Pancreas (tissue), 10 donors: ENCODE measurements around the gene KCNH1. TPM values are rescaled to one million over a fixed set of nuclear protein-coding genes. Genes with fewer than 3 reads are reported as not detected.

Experiments
- ATAC-seq, 4 donors: fragments of 200-7000 bp; cut with Tn5 transposase; one replicate each; pipeline versions ENCODE4 v1.8.0 to v1.9.1; 2020; ENCODE audit warnings: mild to moderate bottlenecking in 4 of 4, moderate library complexity in 4 of 4
- DNase-seq, 6 donors: peaks; one replicate each; pipeline ENCODE4 v3.0.0-alpha.2; 2020
- FAIRE-seq: peaks from 2 replicates; lab custom pipeline; 2012; peaks lifted over from hg19 to GRCh38; lab: Jason Lieb, UNC
- H3K27ac ChIP-seq, 4 donors: fragments of 200-600 bp; sonication (generic); 1 replicate in 3 of 4; 2 replicates in 1 of 4; pipeline versions ENCODE4 v1.5.0 to v1.8.0; 2020
- H3K27me3 ChIP-seq, 4 donors: fragments of 200-600 bp; one replicate each; pipeline ENCODE4 v1.8.0; 2021
- H3K36me3 ChIP-seq, 3 donors: fragments of 200-600 bp; sonication (generic) in 1 of 3; one replicate each; pipeline versions ENCODE4 v1.5.0 to v1.8.0; 2020 to 2021
- H3K4me1 ChIP-seq, 3 donors: fragments of 200-600 bp; one replicate each; pipeline ENCODE4 v1.8.0; 2021
- H3K4me3 ChIP-seq, 4 donors: fragments of 200-600 bp; sonication (generic) in 2 of 4; one replicate each; pipeline versions ENCODE4 v1.5.0 to v1.8.0; 2020 to 2021
- H3K9me3 ChIP-seq, 4 donors: fragments of 200-600 bp; one replicate each; pipeline ENCODE4 v1.8.0; 2021
- WGBS, 2 donors: extraction: QIAGEN DNeasy Blood & Tissue Kit; methylation state at CpG; one replicate each; pipeline ENCODE4 v1.1.7; 2013; 5-methylcytosine and 5-hydroxymethylcytosine counted together
- intact Hi-C, 3 donors: fragments of 100-400 bp; cut with DNase I; formaldehyde crosslinking; loops; one replicate each; pipeline versions ENCODE4 v1.11.1 to v1.14.2; 2022
- polyA plus RNA-seq, 2 donors: library from polyadenylated mRNA; stranded (reverse); fragments of 200-250 nt; gene quantifications; one replicate each; pipeline ENCODE4 v1.2.3, GENCODE V29; 2013
- total RNA-seq, 6 donors: library from RNA; stranded (reverse); fragmentation: NEBNext Ultra II Directional in 4 of 6; extraction: Animal tissue kit (Norgen Biotek cat#: 25700) in 4 of 6; gene quantifications; one replicate each; pipeline versions ENCODE4 v1.2.1 to v1.2.4, GENCODE V29; 2021 to 2023
- TF ChIP-seq, protein P1 (sequence below), 4 donors: fragments of 200-600 bp; sonication (generic) in 3 of 4; IDR thresholded peaks; one replicate each; pipeline versions ENCODE4 v1.5.0 to v1.8.0; 2021; ENCODE audit warnings: antibody characterized with exemption in 4 of 4
- donor health status: healthy with polysubstance abuse.
- donor health status: DM: no; HTN: no; CAD: no; lungs with moderate emphysema.
- donor health status: DM: no; HTN: no; CAD: no.
- donor health status: control.
- donor health status: control.
- donor health status: Bipolar disorder and iron deficiency.
- donor health status: DM: yes; HTN: yes; CAD: no.
- donor health status: DM: no; HTN: no; CAD: no.
- donor health status: DM: no; HTN: no; CAD: no.
- donor health status: DM: yes; HTN: yes; CAD: no.

KCNH1 gene
- total and polyA plus RNA-seq, 8 donors = 0.24 to 0.61 (median 0.36) TPM

DNA sequence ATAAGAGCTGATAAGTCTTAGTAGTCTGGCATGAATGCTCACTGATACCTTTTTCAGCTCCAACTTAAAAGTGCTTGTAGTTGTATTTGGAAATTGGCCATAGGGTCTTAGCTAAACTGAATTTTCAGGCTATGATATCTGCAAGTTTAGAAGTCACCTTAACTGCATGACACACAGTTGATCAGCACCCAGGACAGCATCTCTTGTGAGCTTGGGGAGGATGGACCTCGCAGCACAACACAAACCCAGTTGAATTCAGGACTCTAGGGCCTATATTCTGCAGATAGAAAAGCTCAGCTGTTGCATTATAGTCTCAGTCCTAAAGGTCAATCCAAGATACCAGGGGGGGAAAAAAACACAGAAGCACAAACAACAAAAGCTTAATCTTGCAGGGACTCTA, 394.3 kb downstream of the KCNH1 start:
- ATAC-seq (no peak), DNase-seq (no peak), FAIRE-seq (no peak)
- intact Hi-C loops = no loop called here
- Histone ChIP-seq H3K4me3 (no peak overlapping the region), H3K36me3 (no peaks in the 10 kb centered on the region), H3K9me3 (no peaks in the 10 kb centered on the region), H3K27ac (no peak overlapping the region), H3K4me1 (no peaks in the 10 kb centered on the region), H3K27me3 (no peaks in the 10 kb centered on the region)
- TF ChIP-seq, protein P1, sequence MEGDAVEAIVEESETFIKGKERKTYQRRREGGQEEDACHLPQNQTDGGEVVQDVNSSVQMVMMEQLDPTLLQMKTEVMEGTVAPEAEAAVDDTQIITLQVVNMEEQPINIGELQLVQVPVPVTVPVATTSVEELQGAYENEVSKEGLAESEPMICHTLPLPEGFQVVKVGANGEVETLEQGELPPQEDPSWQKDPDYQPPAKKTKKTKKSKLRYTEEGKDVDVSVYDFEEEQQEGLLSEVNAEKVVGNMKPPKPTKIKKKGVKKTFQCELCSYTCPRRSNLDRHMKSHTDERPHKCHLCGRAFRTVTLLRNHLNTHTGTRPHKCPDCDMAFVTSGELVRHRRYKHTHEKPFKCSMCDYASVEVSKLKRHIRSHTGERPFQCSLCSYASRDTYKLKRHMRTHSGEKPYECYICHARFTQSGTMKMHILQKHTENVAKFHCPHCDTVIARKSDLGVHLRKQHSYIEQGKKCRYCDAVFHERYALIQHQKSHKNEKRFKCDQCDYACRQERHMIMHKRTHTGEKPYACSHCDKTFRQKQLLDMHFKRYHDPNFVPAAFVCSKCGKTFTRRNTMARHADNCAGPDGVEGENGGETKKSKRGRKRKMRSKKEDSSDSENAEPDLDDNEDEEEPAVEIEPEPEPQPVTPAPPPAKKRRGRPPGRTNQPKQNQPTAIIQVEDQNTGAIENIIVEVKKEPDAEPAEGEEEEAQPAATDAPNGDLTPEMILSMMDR (IDR thresholded peaks at IDR 0.05) = no peak
- 39 to 61% methylated on average over 1 of the region's 1 CpG for WGBS, 2 donors

DNA sequence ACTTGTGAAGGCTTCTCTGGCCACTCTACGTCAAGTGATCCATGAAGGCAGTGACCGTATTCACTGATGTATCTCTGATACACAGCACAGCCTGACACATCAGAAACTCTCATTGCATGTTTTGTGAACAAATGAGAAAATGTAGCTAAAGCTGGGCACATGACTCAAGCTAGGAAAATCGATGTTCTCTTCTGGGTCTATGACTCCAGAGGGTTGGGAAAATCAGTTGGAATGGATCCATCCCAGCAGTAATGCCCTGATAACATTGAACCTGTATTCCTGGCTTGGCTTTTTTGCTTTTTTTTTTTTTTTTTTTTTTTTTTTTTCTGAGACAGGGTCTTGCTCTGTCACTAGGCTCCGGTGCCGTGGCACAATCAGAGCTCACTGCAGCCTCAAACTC, 395.7 kb downstream of the KCNH1 start:
- no peak for DNase-seq
- intact Hi-C loops = no loop called here
- Histone ChIP-seq H3K4me1 (no peaks in the 10 kb centered on the region), H3K36me3 (no peaks in the 10 kb centered on the region), H3K27ac (no peak overlapping the region), H3K9me3 (no peaks in the 10 kb centered on the region), H3K27me3 (no peaks in the 10 kb centered on the region), H3K4me3 (no peak overlapping the region)
- TF ChIP-seq, protein P1 (IDR thresholded peaks at IDR 0.05) = no peak
- 75 to 82% methylated on average over 5 of the region's 5 CpGs for WGBS, 2 donors
- no peak for ATAC-seq
- no peak for FAIRE-seq

DNA sequence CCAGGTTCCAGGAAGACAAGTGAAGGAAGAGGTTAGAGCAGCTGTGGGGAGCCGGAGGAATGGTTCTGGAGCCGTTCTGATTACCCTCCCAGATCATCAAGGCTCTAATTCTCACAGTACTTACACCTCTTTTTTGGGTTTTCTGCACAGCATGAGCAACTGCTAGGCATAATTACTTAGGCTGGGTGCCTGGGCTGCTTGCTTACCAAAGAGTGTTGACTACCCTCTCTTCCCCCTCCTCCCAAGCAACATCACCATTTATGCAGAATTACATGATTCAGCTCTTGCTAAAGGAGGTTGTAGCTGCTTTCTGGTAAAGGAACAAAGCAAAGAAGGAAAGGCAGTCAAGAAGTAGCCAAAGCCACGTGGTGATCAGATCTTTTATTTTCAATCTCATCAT, 397.2 kb downstream of the KCNH1 start:
- H3K4me3 ChIP-seq = no peak overlapping the region
- intact Hi-C loops = no loop called here
- DNase-seq = no peak

DNA sequence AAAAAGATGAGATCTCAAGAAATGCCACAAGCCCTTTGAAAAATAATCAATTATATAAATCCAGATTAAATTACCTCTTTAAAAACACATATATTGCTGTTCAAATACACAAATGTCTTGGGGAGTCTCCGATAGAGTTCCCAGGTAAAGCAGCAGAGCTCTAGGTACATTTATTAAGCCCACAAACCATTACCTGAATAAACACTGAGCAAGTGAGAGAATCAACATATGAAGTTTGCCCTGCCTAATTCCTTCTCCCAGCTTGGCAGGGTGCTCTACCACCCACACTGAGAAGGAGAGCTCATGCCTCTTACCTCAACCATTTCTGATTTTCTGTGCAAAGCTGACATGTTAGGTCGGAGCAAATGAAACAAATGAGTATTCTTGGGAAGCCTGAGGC, 402.4 kb downstream of the KCNH1 start:
- intact Hi-C loops = no loop called here
- no peaks in the 10 kb centered on the region for H3K4me1 ChIP-seq
- no peak for FAIRE-seq
- peak in 2 of 4 donors; percentile 37 to 56 for ATAC-seq
- TF ChIP-seq, protein P1 (IDR thresholded peaks at IDR 0.05) = no peak
- no peak overlapping the region for H3K4me3 ChIP-seq
- no peak overlapping the region for H3K27ac ChIP-seq
- no peaks in the 10 kb centered on the region for H3K9me3 ChIP-seq
- WGBS, 2 donors = 73 to 79% methylated on average over 2 of the region's 2 CpGs
- H3K36me3 ChIP-seq = no peaks in the 10 kb centered on the region
- no peaks in the 10 kb centered on the region for H3K27me3 ChIP-seq
- no peak for DNase-seq

More for the DNA sequence above, 397.2 kb downstream of the KCNH1 start:
- H3K36me3 ChIP-seq = no peaks in the 10 kb centered on the region
- no peaks in the 10 kb centered on the region for H3K4me1 ChIP-seq
- WGBS, 2 donors = 42 to 57% methylated on average over 3 of the region's 3 CpGs
- FAIRE-seq (no peak), ATAC-seq (no peak)
- TF ChIP-seq, protein P1 (IDR thresholded peaks at IDR 0.05) = no peak
- no peaks in the 10 kb centered on the region for H3K9me3 ChIP-seq
- no peaks in the 10 kb centered on the region for H3K27me3 ChIP-seq
- no peak overlapping the region for H3K27ac ChIP-seq

DNA sequence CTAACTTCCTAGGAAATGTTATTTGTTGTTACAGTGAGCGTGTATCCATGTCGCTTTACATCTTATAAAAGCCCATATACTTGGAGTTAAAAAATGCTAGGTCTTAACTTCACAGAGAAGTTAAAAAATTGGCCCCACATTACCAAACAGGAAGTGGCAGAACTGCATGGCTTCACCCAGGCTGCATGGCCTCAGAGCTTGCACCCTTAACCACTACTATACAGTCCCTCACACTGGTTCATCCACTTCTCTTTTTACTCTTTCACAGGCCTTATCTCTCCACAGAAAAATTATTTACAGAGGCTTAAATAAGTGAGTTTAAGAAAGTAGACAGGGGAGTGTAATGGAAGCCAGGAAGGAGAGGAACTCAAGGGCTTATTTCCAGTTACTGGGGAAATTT, 402.8 kb downstream of the KCNH1 start:
- no peak overlapping the region for H3K4me3 ChIP-seq
- no peak for DNase-seq
- 90 to 92% methylated on average over 2 of the region's 2 CpGs for WGBS, 2 donors
- H3K4me1 ChIP-seq = no peaks in the 10 kb centered on the region
- no peaks in the 10 kb centered on the region for H3K36me3 ChIP-seq
- H3K9me3 ChIP-seq = no peaks in the 10 kb centered on the region
- intact Hi-C loops = no loop called here
- FAIRE-seq = no peak
- TF ChIP-seq, protein P1 (IDR thresholded peaks at IDR 0.05) = no peak
- ATAC-seq = no peak
- no peak overlapping the region for H3K27ac ChIP-seq
- H3K27me3 ChIP-seq = no peaks in the 10 kb centered on the region
